K562 (cell line): ENCODE results near the gene CDKL1. TPM values are rescaled to one million over a fixed set of nuclear protein-coding genes. Genes with fewer than 3 reads are reported as not detected.

Experiments used
- EHMT2 ChIP-seq: fragments of 450-650 bp; IDR thresholded peaks from 2 replicates; pipeline ENCODE4 v1.6.1; 2018; ENCODE audit warnings: antibody characterized with exemption
- HIVEP1 ChIP-seq: fragments of 250-450 bp; sonication (Bioruptor Pico); IDR thresholded peaks from 2 replicates; pipeline ENCODE4 v1.4.0; 2020; ENCODE audit warnings: mild to moderate bottlenecking
- NCOR1 ChIP-seq: fragments of 450-650 bp; IDR thresholded peaks from 2 replicates; pipeline ENCODE4 v1.6.1; 2016; ENCODE audit warnings: mild to moderate bottlenecking, moderate library complexity
- OTX1 ChIP-seq: fragments of 450-650 bp; formaldehyde crosslinking; IDR thresholded peaks from 2 replicates; pipeline ENCODE4 v1.4.0; 2022; ENCODE audit warnings: mild to moderate bottlenecking
- SIX5 ChIP-seq, 2 experiments: IDR thresholded peaks; 2 replicates each; pipeline ENCODE4 v1.6.1; 2011; ENCODE audit warnings: low read length in 2 of 2, borderline replicate concordance in 1 of 2, low read depth in 1 of 2, mild to moderate bottlenecking in 1 of 2, moderate library complexity in 1 of 2; ENCODE audit not compliant: insufficient read depth in 1 of 2
- SP1 ChIP-seq: sonication (generic); formaldehyde crosslinking; IDR thresholded peaks from 2 replicates; pipeline ENCODE4 v1.8.1; 2022; ENCODE audit warnings: mild to moderate bottlenecking, missing genetic modification reagents
- polyA plus RNA-seq, 8 experiments: library from polyadenylated mRNA; depleted of rRNA in 4 of 8; stranded (reverse) in 5 of 8; unstranded in 3 of 8; fragments of >200 nt; fragmentation: Nextera tagmentation in 2 of 8; fragmentation: Illumina TruSeq in 1 of 8; extraction: Ambion mirVana in 2 of 8; extraction: Trizol in 1 of 8; gene quantifications; 2 replicates each; pipeline versions ENCODE4 v1.2.1 to v1.2.3, GENCODE V29; 2011 to 2014; ENCODE audit warnings: inconsistent platforms in 1 of 8, missing spikeins in 1 of 8
- total RNA-seq, 7 experiments: library from RNA; depleted of rRNA in 6 of 7; stranded (reverse); fragments of >200 nt in 6 of 7; fragmentation: Illumina TruSeq in 2 of 7; extraction: Trizol in 2 of 7; gene quantifications; 2 replicates each; pipeline versions ENCODE4 v1.2.1 to v1.2.3, GENCODE V29; 2011 to 2021; ENCODE audit warnings: low replicate concordance in 1 of 7
- TF ChIP-seq, protein P1 (sequence below), 2 experiments: IDR thresholded peaks; 2 replicates each; pipeline ENCODE4 v1.6.1; 2012; ENCODE audit warnings: improper control_type of control experiment in 2 of 2, low read depth in 2 of 2, low read length in 2 of 2, borderline replicate concordance in 1 of 2
- TF ChIP-seq, protein P2 (sequence below): sonication (generic); formaldehyde crosslinking; IDR thresholded peaks from 2 replicates; pipeline ENCODE4 v1.4.0; 2020; ENCODE audit warnings: mild to moderate bottlenecking, missing genetic modification reagents
- TF ChIP-seq, protein P3 (sequence below), 2 experiments: IDR thresholded peaks in 1 of 2; conservative IDR thresholded peaks in 1 of 2; 2 replicates each; pipeline ENCODE4 v1.6.1; 2016; ENCODE audit warnings: low read depth in 2 of 2, mild to moderate bottlenecking in 1 of 2, missing compliant biosample characterization in 1 of 2, missing genetic modification characterization in 1 of 2, moderate library complexity in 1 of 2

Gene CDKL1
- total and polyA plus RNA-seq, 9 of the 15 experiments (the other 6 are each of a cell fraction or from before 2014, with no cell fraction given) = 2.3 to 35.0 (median 7.5) TPM

DNA sequence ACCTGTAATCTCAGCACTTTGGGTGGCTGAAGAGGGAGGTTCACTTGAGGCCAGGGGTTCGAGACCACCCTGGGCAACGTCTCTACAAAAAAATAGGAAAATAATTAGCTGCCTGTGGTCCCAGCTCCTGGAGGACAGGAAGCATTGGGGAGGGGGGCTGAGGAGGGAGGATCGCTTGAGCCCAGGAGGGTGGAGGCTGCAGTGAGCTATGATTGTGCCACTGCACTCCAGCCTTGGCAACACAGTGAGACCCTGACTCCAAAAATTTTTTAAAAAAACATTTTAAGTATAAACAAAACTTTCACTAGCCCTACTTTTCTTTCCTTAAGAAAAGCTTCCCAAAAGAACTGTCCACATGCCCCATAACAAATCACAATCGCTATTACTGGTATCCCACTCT is 86.2 kb downstream of the CDKL1 start (continued):
- TF ChIP-seq SIX5 (IDR thresholded peaks at IDR 0.05; ENCODE audit: borderline replicate concordance in 1 of 2, insufficient read depth in 1 of 2, low read depth in 1 of 2, low read length in 2 of 2) (no peak), SP1 (no peak), EHMT2 (no peak), HIVEP1 (CRISPR knock-in tag) (no peak), OTX1 (CRISPR knock-in tag) (no peak), NCOR1 (no peak)
- TF ChIP-seq, protein P1, sequence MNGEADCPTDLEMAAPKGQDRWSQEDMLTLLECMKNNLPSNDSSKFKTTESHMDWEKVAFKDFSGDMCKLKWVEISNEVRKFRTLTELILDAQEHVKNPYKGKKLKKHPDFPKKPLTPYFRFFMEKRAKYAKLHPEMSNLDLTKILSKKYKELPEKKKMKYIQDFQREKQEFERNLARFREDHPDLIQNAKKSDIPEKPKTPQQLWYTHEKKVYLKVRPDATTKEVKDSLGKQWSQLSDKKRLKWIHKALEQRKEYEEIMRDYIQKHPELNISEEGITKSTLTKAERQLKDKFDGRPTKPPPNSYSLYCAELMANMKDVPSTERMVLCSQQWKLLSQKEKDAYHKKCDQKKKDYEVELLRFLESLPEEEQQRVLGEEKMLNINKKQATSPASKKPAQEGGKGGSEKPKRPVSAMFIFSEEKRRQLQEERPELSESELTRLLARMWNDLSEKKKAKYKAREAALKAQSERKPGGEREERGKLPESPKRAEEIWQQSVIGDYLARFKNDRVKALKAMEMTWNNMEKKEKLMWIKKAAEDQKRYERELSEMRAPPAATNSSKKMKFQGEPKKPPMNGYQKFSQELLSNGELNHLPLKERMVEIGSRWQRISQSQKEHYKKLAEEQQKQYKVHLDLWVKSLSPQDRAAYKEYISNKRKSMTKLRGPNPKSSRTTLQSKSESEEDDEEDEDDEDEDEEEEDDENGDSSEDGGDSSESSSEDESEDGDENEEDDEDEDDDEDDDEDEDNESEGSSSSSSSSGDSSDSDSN (IDR thresholded peaks at IDR 0.05; ENCODE audit: borderline replicate concordance in 1 of 2, low read depth in 2 of 2, low read length in 2 of 2) = no peak
- TF ChIP-seq, protein P2, sequence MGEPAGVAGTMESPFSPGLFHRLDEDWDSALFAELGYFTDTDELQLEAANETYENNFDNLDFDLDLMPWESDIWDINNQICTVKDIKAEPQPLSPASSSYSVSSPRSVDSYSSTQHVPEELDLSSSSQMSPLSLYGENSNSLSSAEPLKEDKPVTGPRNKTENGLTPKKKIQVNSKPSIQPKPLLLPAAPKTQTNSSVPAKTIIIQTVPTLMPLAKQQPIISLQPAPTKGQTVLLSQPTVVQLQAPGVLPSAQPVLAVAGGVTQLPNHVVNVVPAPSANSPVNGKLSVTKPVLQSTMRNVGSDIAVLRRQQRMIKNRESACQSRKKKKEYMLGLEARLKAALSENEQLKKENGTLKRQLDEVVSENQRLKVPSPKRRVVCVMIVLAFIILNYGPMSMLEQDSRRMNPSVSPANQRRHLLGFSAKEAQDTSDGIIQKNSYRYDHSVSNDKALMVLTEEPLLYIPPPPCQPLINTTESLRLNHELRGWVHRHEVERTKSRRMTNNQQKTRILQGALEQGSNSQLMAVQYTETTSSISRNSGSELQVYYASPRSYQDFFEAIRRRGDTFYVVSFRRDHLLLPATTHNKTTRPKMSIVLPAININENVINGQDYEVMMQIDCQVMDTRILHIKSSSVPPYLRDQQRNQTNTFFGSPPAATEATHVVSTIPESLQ (CRISPR knock-in tag) = no peak
- TF ChIP-seq, protein P3, sequence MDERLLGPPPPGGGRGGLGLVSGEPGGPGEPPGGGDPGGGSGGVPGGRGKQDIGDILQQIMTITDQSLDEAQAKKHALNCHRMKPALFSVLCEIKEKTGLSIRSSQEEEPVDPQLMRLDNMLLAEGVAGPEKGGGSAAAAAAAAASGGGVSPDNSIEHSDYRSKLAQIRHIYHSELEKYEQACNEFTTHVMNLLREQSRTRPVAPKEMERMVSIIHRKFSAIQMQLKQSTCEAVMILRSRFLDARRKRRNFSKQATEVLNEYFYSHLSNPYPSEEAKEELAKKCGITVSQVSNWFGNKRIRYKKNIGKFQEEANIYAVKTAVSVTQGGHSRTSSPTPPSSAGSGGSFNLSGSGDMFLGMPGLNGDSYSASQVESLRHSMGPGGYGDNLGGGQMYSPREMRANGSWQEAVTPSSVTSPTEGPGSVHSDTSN (CRISPR knock-in tag; IDR thresholded peaks at IDR 0.05; ENCODE audit: low read depth) = no peak
- TF ChIP-seq, protein P3 (tag; conservative IDR thresholded peaks at IDR 0.05; ENCODE audit: low read depth) = no peak
